Measurements from ENCODE around the gene TRIO.

Gene TRIO

DNA sequence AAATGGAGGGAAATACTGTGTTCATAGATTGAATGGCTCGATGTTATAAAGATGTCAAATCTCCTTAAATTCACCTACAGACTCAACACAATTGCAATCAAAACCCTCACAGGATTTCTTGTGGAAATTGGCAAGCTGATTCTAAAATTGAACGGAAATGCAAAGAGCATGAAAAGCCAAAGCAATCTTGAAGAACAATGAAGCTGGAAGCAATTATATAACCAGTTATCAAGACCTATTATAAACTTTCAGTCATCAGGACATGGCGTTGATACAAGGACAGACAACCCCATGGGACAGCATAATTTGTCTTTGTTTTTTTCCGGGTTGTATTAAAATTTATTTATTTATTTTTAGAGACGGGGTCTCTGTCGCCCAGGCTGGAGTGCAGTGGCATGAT lies 385.0 kb downstream of the TRIO start:
- in situ Hi-C loops (cut with HindIII; ENCODE audit: low sequenced_read_pairs), result no loop called here
- no peak overlapping the region for H3K4me3 ChIP-seq (ENCODE audit: low read depth, low read length)
- TF ChIP-seq, protein P1, sequence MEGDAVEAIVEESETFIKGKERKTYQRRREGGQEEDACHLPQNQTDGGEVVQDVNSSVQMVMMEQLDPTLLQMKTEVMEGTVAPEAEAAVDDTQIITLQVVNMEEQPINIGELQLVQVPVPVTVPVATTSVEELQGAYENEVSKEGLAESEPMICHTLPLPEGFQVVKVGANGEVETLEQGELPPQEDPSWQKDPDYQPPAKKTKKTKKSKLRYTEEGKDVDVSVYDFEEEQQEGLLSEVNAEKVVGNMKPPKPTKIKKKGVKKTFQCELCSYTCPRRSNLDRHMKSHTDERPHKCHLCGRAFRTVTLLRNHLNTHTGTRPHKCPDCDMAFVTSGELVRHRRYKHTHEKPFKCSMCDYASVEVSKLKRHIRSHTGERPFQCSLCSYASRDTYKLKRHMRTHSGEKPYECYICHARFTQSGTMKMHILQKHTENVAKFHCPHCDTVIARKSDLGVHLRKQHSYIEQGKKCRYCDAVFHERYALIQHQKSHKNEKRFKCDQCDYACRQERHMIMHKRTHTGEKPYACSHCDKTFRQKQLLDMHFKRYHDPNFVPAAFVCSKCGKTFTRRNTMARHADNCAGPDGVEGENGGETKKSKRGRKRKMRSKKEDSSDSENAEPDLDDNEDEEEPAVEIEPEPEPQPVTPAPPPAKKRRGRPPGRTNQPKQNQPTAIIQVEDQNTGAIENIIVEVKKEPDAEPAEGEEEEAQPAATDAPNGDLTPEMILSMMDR (IDR thresholded peaks at IDR 0.05; ENCODE audit: low read depth, low read length, missing control alignments), result no peak
- no peak for DNase-seq (ENCODE audit: low read depth)

DNA sequence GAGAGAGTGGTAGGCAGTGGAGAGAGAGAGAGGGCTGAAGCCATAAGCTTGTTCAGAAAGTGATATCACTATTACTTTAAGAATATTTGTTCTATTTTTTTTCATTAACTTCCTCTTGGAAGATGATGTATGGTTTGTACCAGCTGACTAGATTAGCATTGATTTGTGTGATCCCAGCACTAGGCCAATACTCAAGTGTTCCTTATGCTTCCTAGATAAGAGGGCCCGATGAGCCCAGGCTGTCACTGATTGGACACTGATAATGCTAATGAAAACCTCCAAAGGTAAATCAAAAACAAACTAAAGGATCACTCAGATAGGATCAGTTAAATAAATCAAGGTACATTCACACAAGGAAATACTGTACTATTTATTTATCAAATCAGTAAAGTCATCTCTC lies 385.8 kb downstream of the TRIO start:
- DNase-seq (ENCODE audit: low read depth), result no peak
- TF ChIP-seq, protein P1 (IDR thresholded peaks at IDR 0.05; ENCODE audit: low read depth, low read length, missing control alignments), result no peak
- in situ Hi-C loops (cut with HindIII; ENCODE audit: low sequenced_read_pairs), result no loop called here
- H3K4me3 ChIP-seq (ENCODE audit: low read depth, low read length), result no peak overlapping the region

DNA sequence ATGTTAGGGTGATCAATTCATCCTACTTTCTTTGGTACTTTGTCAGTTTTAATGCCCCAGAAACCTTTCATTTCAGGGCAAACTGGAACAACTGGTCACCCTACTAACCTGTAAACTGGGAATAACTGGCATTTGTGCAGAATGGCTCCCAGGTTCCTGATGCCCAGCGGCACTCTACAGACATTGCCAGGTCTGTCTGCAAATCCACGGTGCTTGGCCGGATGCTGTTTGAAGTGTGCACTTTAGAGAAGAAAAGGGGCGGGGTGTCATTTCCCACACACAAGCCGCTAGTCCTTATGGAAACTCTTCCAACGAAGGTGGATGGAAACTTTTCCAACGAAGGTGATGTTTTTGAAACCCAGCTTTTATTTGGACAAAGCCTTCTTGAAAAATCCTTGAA lies 388.5 kb downstream of the TRIO start:
- TF ChIP-seq, protein P1 (IDR thresholded peaks at IDR 0.05; ENCODE audit: low read depth, low read length, missing control alignments), result no peak
- in situ Hi-C loops (cut with HindIII; ENCODE audit: low sequenced_read_pairs), result no loop called here
- DNase-seq (ENCODE audit: low read depth), result no peak
- H3K4me3 ChIP-seq (ENCODE audit: low read depth, low read length), result no peak overlapping the region

DNA sequence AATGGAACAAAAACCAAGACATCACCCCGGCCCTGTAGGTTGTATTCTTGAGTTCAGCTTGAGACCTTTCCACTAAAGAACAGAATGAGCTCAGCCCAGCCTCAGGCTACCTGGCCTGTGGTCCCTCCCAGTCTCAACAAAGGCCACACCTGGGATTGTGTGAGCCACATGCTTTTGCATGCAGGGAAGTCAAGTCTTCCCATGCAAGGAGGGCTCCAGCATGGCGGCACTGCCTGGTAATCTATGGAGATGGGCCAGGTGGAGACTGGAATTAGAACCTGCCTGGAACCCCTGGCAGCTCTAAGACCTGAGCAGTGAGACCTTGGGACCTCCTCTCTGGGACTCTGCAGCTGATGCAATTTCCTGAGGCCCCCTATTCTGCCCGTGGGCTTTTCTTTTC lies 389.0 kb downstream of the TRIO start:
- no peak overlapping the region for H3K4me3 ChIP-seq (ENCODE audit: low read depth, low read length)
- no peak for DNase-seq (ENCODE audit: low read depth)
- TF ChIP-seq, protein P1 (IDR thresholded peaks at IDR 0.05; ENCODE audit: low read depth, low read length, missing control alignments), result no peak
- in situ Hi-C loops (cut with HindIII; ENCODE audit: low sequenced_read_pairs), result no loop called here

DNA sequence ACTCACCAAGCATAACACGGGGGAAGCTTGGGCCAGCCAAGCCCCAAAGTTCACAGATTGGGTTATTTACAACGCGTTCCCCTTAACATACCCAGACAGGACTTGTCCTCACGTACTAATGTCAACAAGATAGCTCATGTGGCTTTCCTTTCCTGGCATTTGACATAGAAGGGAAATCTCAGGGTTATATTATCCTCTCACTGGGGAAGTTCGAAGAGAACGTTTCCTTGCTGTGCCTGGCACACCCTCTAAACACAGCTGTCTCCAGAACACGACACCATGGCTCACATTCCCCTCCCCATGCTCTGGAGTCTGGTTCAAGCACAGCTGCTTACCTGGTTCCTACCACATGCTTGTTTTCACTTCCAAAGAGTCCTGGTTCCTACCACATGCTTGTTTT lies 391.6 kb downstream of the TRIO start:
- TF ChIP-seq, protein P1 (IDR thresholded peaks at IDR 0.05; ENCODE audit: low read depth, low read length, missing control alignments), result no peak
- in situ Hi-C loops (cut with HindIII; ENCODE audit: low sequenced_read_pairs), result no loop called here
- no peak overlapping the region for H3K4me3 ChIP-seq (ENCODE audit: low read depth, low read length)
- DNase-seq (ENCODE audit: low read depth), result no peak

DNA sequence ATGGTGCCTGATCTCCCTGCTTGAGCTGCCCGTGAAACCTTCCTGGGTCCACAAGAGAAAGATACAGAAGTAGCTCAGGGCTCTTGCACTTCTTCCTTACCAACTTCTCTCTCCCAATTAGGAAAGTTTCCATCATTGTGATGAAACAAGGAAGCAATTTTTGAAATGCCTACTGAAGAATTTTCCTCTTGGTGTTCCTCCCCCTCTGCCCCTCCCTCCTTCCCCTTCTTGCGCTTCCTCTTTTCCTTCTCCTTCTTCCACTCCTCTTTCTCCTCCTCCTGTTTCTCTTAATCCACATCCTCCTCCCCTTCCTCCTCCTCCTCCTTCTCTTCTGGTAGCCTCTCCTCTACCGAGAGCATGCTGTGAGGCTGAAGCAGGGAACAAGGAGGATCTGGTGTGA lies 402.2 kb downstream of the TRIO start:
- no peak for DNase-seq (ENCODE audit: low read depth)
- in situ Hi-C loops (cut with HindIII; ENCODE audit: low sequenced_read_pairs), result no loop called here
- TF ChIP-seq, protein P1 (IDR thresholded peaks at IDR 0.05; ENCODE audit: low read depth, low read length, missing control alignments), result no peak
- H3K4me3 ChIP-seq (ENCODE audit: low read depth, low read length), result no peak overlapping the region

DNA sequence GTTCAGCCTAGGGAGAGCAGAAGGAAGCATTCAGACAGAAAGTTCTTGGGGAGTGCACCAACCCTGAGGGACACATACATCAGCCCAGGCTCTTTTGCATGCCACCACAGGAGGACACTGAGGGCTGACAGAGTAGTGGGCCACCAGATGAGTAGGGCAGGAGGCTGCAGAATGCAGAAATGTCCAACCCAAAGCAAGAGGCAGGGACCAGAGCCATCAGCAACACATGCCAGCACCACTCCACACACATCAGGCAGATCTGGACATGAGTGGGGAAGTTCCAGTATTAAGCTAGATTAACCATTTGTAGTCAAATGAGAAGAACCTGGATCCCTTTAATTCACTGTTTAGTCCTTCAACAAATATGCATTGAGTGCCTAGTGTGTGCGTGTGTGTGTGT lies 402.7 kb downstream of the TRIO start:
- H3K4me3 ChIP-seq (ENCODE audit: low read depth, low read length), result no peak overlapping the region
- TF ChIP-seq, protein P1 (IDR thresholded peaks at IDR 0.05; ENCODE audit: low read depth, low read length, missing control alignments), result no peak
- in situ Hi-C loops (cut with HindIII; ENCODE audit: low sequenced_read_pairs), result no loop called here
- no peak for DNase-seq (ENCODE audit: low read depth)

All from astrocyte of the cerebellum (primary cell).